CD4-positive, alpha-beta T cell (primary cell): Measurements from ENCODE around the gene ACOT2. TPM values are rescaled to one million over a fixed set of nuclear protein-coding genes. Genes with fewer than 3 reads are reported as not detected.
"Not testable (repeated sequence)": the region's sequence is repeated elsewhere in the genome, so short reads cannot be mapped to it uniquely, and the experiment has no call there.

Experiments used
- ATAC-seq: fragments of 200-7000 bp; cut with Tn5 transposase; one replicate; pipeline ENCODE4 v1.10.0; 2022; ENCODE audit warnings: mild to moderate bottlenecking; ENCODE audit not compliant: poor library complexity
- CTCF ChIA-PET: fragments of 350-600 bp; sonication (Branson Sonifier 250); formaldehyde crosslinking; loops from one replicate; lab custom pipeline; 2021; ENCODE audit warnings: antibody characterized with exemption, inconsistent platforms; lab: Charles Lee
- POLR2A ChIA-PET: fragments of 350-600 bp; sonication (Branson Sonifier 250); formaldehyde crosslinking; loops from one replicate; lab custom pipeline; 2021; ENCODE audit warnings: antibody characterized with exemption, inconsistent platforms; lab: Charles Lee
- DNase-seq, 14 experiments: peaks; one replicate each; pipeline ENCODE4 v3.0.0-alpha.2; 2013 to 2020; ENCODE audit warnings: mixed read lengths in 2 of 14
- H3K27ac ChIP-seq, 2 donors: one replicate each; pipeline versions ENCODE4 v1.5.1 to v1.7.0; 2013; ENCODE audit warnings: low read length in 2 of 2, low read depth in 1 of 2, mild to moderate bottlenecking in 1 of 2
- H3K27me3 ChIP-seq, 2 experiments: 1 replicate in 1 of 2; 2 replicates in 1 of 2; pipeline versions ENCODE4 v1.6.1 to v1.7.0; 2013; ENCODE audit warnings: low read length in 2 of 2, control low read depth in 1 of 2, mild to moderate bottlenecking in 1 of 2, moderate library complexity in 1 of 2; ENCODE audit not compliant: insufficient read depth in 2 of 2, control insufficient read depth in 1 of 2
- H3K36me3 ChIP-seq: one replicate; pipeline ENCODE4 v1.6.1; 2013; ENCODE audit warnings: low read length, control low read depth; ENCODE audit not compliant: insufficient read depth
- H3K4me1 ChIP-seq: one replicate; pipeline ENCODE4 v1.6.1; 2013; ENCODE audit warnings: low read length, control low read depth; ENCODE audit not compliant: insufficient read depth
- H3K4me3 ChIP-seq: one replicate; pipeline ENCODE4 v1.5.1; 2013; ENCODE audit warnings: mild to moderate bottlenecking, low read length, moderate library complexity
- H3K9me3 ChIP-seq, 2 experiments: 1 replicate in 1 of 2; 2 replicates in 1 of 2; pipeline versions ENCODE4 v1.6.1 to v1.7.0; 2013; ENCODE audit warnings: low read length in 2 of 2, mild to moderate bottlenecking in 2 of 2, control low read depth in 1 of 2, moderate library complexity in 1 of 2; ENCODE audit not compliant: control insufficient read depth in 1 of 2, insufficient read depth in 1 of 2
- H3K27ac Mint-ChIP-seq: one replicate; pipeline ENCODE4 v1.8.0; 2020; ENCODE audit warnings: mixed read lengths
- H3K27me3 Mint-ChIP-seq: one replicate; pipeline ENCODE4 v1.8.0; 2021; ENCODE audit warnings: mixed read lengths
- H3K36me3 Mint-ChIP-seq: one replicate; pipeline ENCODE4 v1.8.0; 2021; ENCODE audit warnings: low read depth, mixed read lengths
- H3K4me1 Mint-ChIP-seq: one replicate; pipeline ENCODE4 v1.8.0; 2021; ENCODE audit warnings: low read depth, mixed read lengths
- H3K4me3 Mint-ChIP-seq: one replicate; pipeline ENCODE4 v1.8.0; 2020; ENCODE audit warnings: mild to moderate bottlenecking, mixed read lengths
- H3K9me3 Mint-ChIP-seq: one replicate; pipeline ENCODE4 v1.8.0; 2020; ENCODE audit warnings: mixed read lengths
- intact Hi-C, 2 experiments: fragments of 100-400 bp; cut with DNase I in 1 of 2; cut with micrococcal nuclease in 1 of 2; formaldehyde crosslinking; loops; one replicate each; pipeline versions ENCODE4 v1.15.1 to v1.9.0; 2023 to 2025; cut with DNase I, micrococcal nuclease
- total RNA-seq, 174 experiments: library from RNA in 2 of 174; stranded (reverse) in 2 of 174; gene quantifications; one replicate each; pipeline ENCODE4 v1.2.3 and lab custom pipeline; 2021 to 2026
- TF ChIP-seq, protein P1 (sequence below): fragments of 200-600 bp; IDR thresholded peaks from one replicate; pipeline ENCODE4 v1.8.0; 2022; ENCODE audit warnings: antibody characterized with exemption, mild to moderate bottlenecking

The ACOT2 gene
- total RNA-seq, 2 experiments from 2014 or later = 16.1 to 17.6 TPM

DNA sequence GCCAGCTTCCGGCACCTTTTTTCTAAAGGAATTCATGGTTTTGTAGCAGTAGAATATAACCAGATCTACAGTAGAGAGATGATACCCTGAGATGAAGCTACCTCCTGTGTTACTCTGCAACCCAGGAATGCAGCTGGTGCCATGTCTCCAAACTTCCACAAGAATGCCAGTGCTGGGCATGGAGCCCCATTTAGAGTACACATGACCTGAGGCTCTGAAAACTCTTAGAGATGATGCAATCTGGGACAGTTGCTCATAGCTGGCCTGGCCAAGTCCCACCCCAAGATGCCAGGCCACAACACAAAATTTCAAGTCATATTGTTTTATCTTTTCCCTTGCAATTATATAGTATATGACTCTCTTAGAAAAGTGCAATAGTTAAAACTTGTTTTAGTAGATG, 23.7 kb upstream of the ACOT2 start:
- H3K27ac ChIP-seq, H3K36me3 Mint-ChIP-seq, H3K4me3 Mint-ChIP-seq, H3K4me1 Mint-ChIP-seq, H3K9me3 ChIP-seq, H3K27me3 ChIP-seq, H3K9me3 Mint-ChIP-seq, H3K27me3 Mint-ChIP-seq, H3K4me3 ChIP-seq, CTCF ChIA-PET, H3K36me3 ChIP-seq, H3K4me1 ChIP-seq, H3K27ac Mint-ChIP-seq, intact Hi-C loops, POLR2A ChIA-PET, ATAC-seq, DNase-seq: not testable (repeated sequence)

DNA sequence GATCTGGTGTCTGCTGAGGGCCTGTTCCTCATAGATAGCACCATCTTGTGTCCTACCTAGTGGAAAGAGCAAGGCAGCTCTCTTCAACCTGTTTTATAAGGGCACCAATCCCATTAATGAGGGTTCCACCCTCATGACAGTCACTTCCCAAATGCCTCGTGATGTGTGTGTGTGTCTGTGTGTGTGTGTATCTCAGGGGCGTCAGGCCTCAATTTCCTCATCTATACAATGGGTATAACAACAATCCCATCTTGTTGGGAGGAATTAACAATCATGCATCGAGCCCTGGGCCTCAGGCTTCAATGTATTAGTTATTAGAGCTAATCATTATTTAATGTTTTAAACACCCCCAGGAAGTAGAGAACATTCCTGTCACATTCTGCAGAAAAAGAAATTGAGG, 19.9 kb upstream of the ACOT2 start:
- H3K9me3 Mint-ChIP-seq, H3K27ac Mint-ChIP-seq, H3K9me3 ChIP-seq, H3K4me3 ChIP-seq, H3K27ac ChIP-seq, H3K4me1 ChIP-seq, CTCF ChIA-PET, H3K4me1 Mint-ChIP-seq, ATAC-seq, DNase-seq, H3K27me3 ChIP-seq, POLR2A ChIA-PET, H3K36me3 ChIP-seq, H3K4me3 Mint-ChIP-seq, intact Hi-C loops, H3K36me3 Mint-ChIP-seq, H3K27me3 Mint-ChIP-seq: not testable (repeated sequence)

DNA sequence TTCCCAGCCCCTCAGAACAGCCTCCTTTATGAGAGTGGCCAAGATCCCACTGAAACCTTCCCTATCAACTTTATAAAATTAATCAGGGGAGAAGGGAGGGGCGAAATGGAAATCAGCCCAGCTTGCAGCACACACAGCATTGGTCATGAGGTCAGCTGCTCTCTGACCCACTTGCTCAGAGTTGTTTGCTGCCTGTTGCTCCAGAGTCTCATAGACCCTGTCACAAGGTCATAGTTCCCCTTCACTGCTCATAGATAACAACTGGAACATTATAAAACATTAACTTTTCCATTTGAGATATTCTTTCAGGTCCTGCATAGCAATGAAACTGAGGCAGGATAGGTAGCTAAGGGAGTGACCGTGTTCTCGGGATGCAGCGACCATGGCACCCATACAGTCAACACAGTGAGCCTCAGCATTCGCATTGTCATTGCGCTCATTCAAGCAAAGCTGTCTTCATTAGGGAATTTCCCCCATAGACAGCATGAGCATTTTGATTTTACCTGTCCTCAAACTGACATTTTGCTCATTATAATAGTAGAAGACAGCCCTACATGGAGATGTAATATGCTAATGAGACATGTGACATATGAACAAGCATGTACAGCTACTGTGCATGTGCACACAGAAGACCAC, 19.0 kb upstream of the ACOT2 start:
- CTCF ChIA-PET = not testable (repeated sequence)

DNA sequence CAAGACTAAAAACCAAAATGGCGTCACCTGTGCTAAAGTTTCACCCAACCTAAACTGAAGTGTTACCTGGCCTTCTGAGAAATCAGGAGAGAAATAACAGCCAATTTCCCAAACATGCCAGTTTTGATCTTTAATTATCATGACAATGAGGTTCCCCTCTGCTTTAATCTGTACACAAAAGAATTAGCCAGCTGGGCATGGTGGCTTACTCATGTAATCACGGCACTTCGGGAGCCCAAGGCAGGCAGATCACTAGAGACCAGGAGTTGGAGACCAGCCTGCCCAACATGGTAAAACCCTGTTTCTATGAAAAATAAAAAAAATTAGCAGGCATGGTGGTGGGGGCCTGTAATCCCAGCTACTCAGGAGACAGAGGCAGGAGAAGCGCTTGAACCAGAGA, 15.2 kb upstream of the ACOT2 start:
- intact Hi-C loops = no loop called here
- H3K4me1 ChIP-seq = no peaks in the 10 kb centered on the region
- no peaks in the 10 kb centered on the region for H3K9me3 ChIP-seq
- H3K4me3 ChIP-seq = no peak overlapping the region
- no peaks in the 10 kb centered on the region for H3K27me3 ChIP-seq
- ATAC-seq (no peak), DNase-seq (no peak)
- H3K36me3 ChIP-seq = no peaks in the 10 kb centered on the region
- POLR2A ChIA-PET = no interaction called here
- H3K27ac ChIP-seq = no peak overlapping the region
- Mint-ChIP-seq H3K9me3 (no peaks in the 10 kb centered on the region), H3K27ac (no peak overlapping the region), H3K4me3 (no peak overlapping the region), H3K4me1 (no peaks in the 10 kb centered on the region), H3K36me3 (no peaks in the 10 kb centered on the region), H3K27me3 (no peaks in the 10 kb centered on the region)
- CTCF ChIA-PET = no interaction called here
- TF ChIP-seq, protein P1, sequence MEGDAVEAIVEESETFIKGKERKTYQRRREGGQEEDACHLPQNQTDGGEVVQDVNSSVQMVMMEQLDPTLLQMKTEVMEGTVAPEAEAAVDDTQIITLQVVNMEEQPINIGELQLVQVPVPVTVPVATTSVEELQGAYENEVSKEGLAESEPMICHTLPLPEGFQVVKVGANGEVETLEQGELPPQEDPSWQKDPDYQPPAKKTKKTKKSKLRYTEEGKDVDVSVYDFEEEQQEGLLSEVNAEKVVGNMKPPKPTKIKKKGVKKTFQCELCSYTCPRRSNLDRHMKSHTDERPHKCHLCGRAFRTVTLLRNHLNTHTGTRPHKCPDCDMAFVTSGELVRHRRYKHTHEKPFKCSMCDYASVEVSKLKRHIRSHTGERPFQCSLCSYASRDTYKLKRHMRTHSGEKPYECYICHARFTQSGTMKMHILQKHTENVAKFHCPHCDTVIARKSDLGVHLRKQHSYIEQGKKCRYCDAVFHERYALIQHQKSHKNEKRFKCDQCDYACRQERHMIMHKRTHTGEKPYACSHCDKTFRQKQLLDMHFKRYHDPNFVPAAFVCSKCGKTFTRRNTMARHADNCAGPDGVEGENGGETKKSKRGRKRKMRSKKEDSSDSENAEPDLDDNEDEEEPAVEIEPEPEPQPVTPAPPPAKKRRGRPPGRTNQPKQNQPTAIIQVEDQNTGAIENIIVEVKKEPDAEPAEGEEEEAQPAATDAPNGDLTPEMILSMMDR = no peak

More for the DNA sequence above, 19.0 kb upstream of the ACOT2 start:
- H3K27ac ChIP-seq, H3K4me3 Mint-ChIP-seq, H3K36me3 Mint-ChIP-seq, intact Hi-C loops, H3K27me3 ChIP-seq, ATAC-seq, POLR2A ChIA-PET, DNase-seq, H3K4me3 ChIP-seq, H3K4me1 Mint-ChIP-seq, H3K36me3 ChIP-seq, H3K9me3 Mint-ChIP-seq, H3K27me3 Mint-ChIP-seq, H3K4me1 ChIP-seq, H3K27ac Mint-ChIP-seq, H3K9me3 ChIP-seq: not testable (repeated sequence)

DNA sequence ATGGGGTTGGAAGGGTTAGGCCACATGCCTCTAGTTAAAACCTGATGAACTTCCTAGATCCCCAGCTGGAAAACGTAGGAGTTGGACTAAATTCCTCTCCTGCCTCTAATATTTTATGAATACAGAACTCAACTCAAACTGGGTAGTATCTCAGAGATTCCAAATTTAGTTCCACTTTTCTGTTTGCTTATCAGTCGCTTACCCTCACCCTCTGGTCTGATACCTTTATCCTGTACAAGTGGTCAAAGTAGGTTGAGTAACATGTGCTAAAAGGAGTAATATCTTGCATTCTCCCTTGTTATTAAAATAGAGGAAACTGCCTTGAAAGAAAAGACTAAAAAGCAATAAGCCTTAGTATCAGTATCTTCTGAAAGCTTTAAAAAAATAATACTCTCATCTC, 11.8 kb upstream of the ACOT2 start:
- H3K36me3 ChIP-seq, DNase-seq, H3K27ac ChIP-seq, intact Hi-C loops, H3K4me3 Mint-ChIP-seq, H3K27ac Mint-ChIP-seq, H3K4me3 ChIP-seq, H3K4me1 Mint-ChIP-seq, ATAC-seq, CTCF ChIA-PET, H3K4me1 ChIP-seq, H3K27me3 Mint-ChIP-seq, H3K9me3 Mint-ChIP-seq, H3K36me3 Mint-ChIP-seq, POLR2A ChIA-PET, H3K27me3 ChIP-seq: not testable (repeated sequence)
- peaks cover 0 to 11% of the 10 kb centered on the region in 2 experiments for H3K9me3 ChIP-seq

DNA sequence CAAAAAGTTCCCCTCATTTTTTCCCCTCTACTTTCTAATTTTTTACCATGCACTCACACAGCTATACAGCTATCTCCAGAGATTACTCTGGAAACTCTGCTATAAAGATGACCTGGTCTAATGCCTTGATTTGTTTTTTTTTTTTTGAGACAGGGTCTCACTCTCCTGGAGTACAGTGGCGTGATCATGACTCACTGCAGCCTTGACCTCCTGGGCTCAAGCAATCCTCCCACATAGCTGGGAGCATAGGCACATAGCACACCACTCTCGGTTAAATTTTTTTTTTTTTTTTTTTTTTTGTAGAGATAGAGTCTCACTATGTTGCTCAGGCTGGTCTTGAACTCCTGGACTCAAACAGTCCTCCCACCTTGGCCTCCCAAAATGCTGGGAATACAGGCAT, 10.8 kb upstream of the ACOT2 start:
- H3K27me3 Mint-ChIP-seq, H3K9me3 Mint-ChIP-seq, intact Hi-C loops, H3K4me1 Mint-ChIP-seq, H3K27ac Mint-ChIP-seq, H3K4me3 ChIP-seq, H3K4me1 ChIP-seq, DNase-seq, H3K4me3 Mint-ChIP-seq, H3K27ac ChIP-seq, H3K27me3 ChIP-seq, POLR2A ChIA-PET, H3K36me3 ChIP-seq, ATAC-seq: not testable (repeated sequence)
- peaks cover 0 to 11% of the 10 kb centered on the region in 2 experiments for H3K9me3 ChIP-seq
- CTCF ChIA-PET = interaction anchor here (0.7 kb wide), 1 partner anchor 40 kb away, joined by 3 read pairs; no protein-coding TSS in a partner anchor
- peaks cover 12% of the 10 kb centered on the region for H3K36me3 Mint-ChIP-seq
